Stomach (tissue), 9 donors: ENCODE measurements around the gene PILRB. TPM values are rescaled to one million over a fixed set of nuclear protein-coding genes. Genes with fewer than 3 reads are reported as not detected.

ENCODE experiments used
- DNase-seq, 2 donors: peaks; one replicate each; pipeline versions ENCODE4 v3.0.0 to v3.0.0-alpha.2; 2013 to 2019
- H3K27ac ChIP-seq, 5 donors: fragments of 200-600 bp in 4 of 5; sonication (generic) in 4 of 5; one replicate each; pipeline ENCODE4 v1.5.1; 2013 to 2019; ENCODE audit warnings: mild to moderate bottlenecking in 1 of 5, moderate library complexity in 1 of 5
- H3K27me3 ChIP-seq, 3 donors: fragments of 200-600 bp; sonication (generic); one replicate each; pipeline ENCODE4 v1.5.1; 2017 to 2019; ENCODE audit warnings: mixed run types in 1 of 3
- H3K36me3 ChIP-seq, 4 donors: fragments of 200-600 bp; sonication (generic); 1 replicate in 3 of 4; 2 replicates in 1 of 4; pipeline ENCODE4 v1.5.1; 2016 to 2019
- H3K4me1 ChIP-seq, 4 donors: fragments of 200-600 bp; sonication (generic); one replicate each; pipeline ENCODE4 v1.5.1; 2016 to 2019
- H3K4me3 ChIP-seq, 4 donors: fragments of 200-600 bp; sonication (generic) in 3 of 4; one replicate each; pipeline ENCODE4 v1.5.1; 2016 to 2019; ENCODE audit warnings: mild to moderate bottlenecking in 1 of 4
- H3K9me3 ChIP-seq, 4 donors: fragments of 200-600 bp; sonication (generic); one replicate each; pipeline ENCODE4 v1.5.1; 2016 to 2019
- CTCF ChIP-seq, 7 experiments: fragments of 450-650 bp in 4 of 7; fragments of 200-600 bp in 3 of 7; sonication (generic) in 3 of 7; IDR thresholded peaks; one replicate each; pipeline ENCODE4 v1.5.1; 2016 to 2019; ENCODE audit warnings: antibody characterized with exemption in 7 of 7, control low read depth in 2 of 7, mild to moderate bottlenecking in 1 of 7
- EP300 ChIP-seq: sonication (generic); formaldehyde crosslinking; IDR thresholded peaks from one replicate; pipeline ENCODE4 v1.6.1; 2017; ENCODE audit warnings: antibody characterized with exemption
- POLR2A ChIP-seq, 4 donors: fragments of 450-650 bp; IDR thresholded peaks; one replicate each; pipeline ENCODE4 v1.6.1; 2016; ENCODE audit warnings: antibody characterized with exemption in 4 of 4, control low read depth in 2 of 4, mild to moderate bottlenecking in 1 of 4, moderate library complexity in 1 of 4
- POLR2AphosphoS5 ChIP-seq, 3 donors: sonication (generic); formaldehyde crosslinking; IDR thresholded peaks; one replicate each; pipeline ENCODE4 v1.6.1; 2016; ENCODE audit warnings: antibody characterized with exemption in 3 of 3
- WGBS, 5 donors: extraction: QIAGEN DNeasy Blood & Tissue Kit in 3 of 5; methylation state at CpG; one replicate each; pipeline versions ENCODE4 v1.1.5 to v1.1.7; 2013 to 2018; 5-methylcytosine and 5-hydroxymethylcytosine counted together
- intact Hi-C: fragments of 100-400 bp; cut with DNase I; formaldehyde crosslinking; loops from one replicate; pipeline ENCODE4 v1.15.1; 2023; ENCODE audit warnings: low total_unique reads
- polyA plus RNA-seq, 3 donors: library from polyadenylated mRNA; stranded (reverse); fragments of 200-250 nt; gene quantifications; one replicate each; pipeline ENCODE4 v1.2.3, GENCODE V29; 2013
- small RNA-seq, 4 donors: library from RNA; depleted of rRNA; stranded (forward); fragments of <200 nt; gene quantifications; one replicate each; pipeline ENCODE3, GENCODE V24; 2016
- total RNA-seq, 5 donors: library from RNA; depleted of rRNA; stranded (reverse); fragments of >200 nt; gene quantifications; one replicate each; pipeline versions ENCODE4 v1.1.0 to v1.2.3, GENCODE V29; 2014 to 2016
- donor health status: healthy with polysubstance abuse.
- donor health status: Bipolar disorder and iron deficiency.
- donor health status: healthy.

The PILRB gene
- total and polyA plus RNA-seq, 8 donors, result 16.8 to 141 (median 60.3) TPM

GRCh38 chr7:100413889-100414288 lies 56.0 kb downstream of the PILRB start:
- Histone ChIP-seq H3K9me3 (no peaks in the 10 kb centered on the region), H3K27me3 (no peaks in the 10 kb centered on the region), H3K4me3 (no peak overlapping the region), H3K27ac (no peak overlapping the region), H3K36me3 (peaks cover 0 to 3% (median 0%) of the 10 kb centered on the region in 4 donors), H3K4me1 (no peaks in the 10 kb centered on the region)
- 76 to 83% (median 77%) methylated on average over 1 of the region's 1 CpG for WGBS, 5 donors
- intact Hi-C loops, result loop anchor here (10.0 kb wide), 1 partner anchor 59 kb away; the partner anchor contains the start of gene PILRB
- no peak for DNase-seq
- no peak for TF ChIP-seq POLR2A (IDR thresholded peaks at IDR 0.05)
- no peak for TF ChIP-seq EP300
- TF ChIP-seq CTCF (IDR thresholded peaks at IDR 0.05), result no peak
- no peak for TF ChIP-seq POLR2AphosphoS5 (IDR thresholded peaks at IDR 0.05)

DNA sequence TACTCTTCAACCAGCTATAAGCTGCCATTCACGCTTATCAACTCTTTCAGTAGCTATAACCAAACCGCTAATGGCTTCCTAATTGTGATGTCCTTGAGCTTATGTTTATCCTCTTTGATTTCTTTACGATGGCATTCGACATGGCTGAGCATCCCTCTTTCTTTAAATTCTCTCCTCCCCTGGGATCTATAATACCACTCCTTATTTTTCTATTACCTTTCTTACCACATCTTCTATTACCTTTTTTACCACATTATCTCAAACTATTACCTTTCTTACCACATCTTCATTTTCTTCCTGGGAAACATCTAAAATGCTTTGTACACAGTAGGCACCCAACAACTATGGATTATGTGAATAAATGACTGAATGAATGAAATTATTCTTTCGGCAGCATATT lies 57.5 kb downstream of the PILRB start:
- Histone ChIP-seq H3K9me3 (no peaks in the 10 kb centered on the region), H3K27ac (no peak overlapping the region), H3K4me1 (no peaks in the 10 kb centered on the region), H3K4me3 (no peak overlapping the region), H3K36me3 (peaks cover 0 to 3% (median 0%) of the 10 kb centered on the region in 4 donors), H3K27me3 (no peaks in the 10 kb centered on the region)
- no peak for DNase-seq
- intact Hi-C loops, result loop anchor here (10.0 kb wide), 1 partner anchor 61 kb away; the partner anchor contains the start of gene PILRB
- WGBS, 5 donors, result 86 to 94% (median 93%) methylated on average over 5 of the region's 5 CpGs
- no peak for TF ChIP-seq POLR2A (IDR thresholded peaks at IDR 0.05)
- TF ChIP-seq EP300, result no peak
- no peak for TF ChIP-seq CTCF (IDR thresholded peaks at IDR 0.05)
- no peak for TF ChIP-seq POLR2AphosphoS5 (IDR thresholded peaks at IDR 0.05)

Small RNA genes lying within 50 kb of the gene (small RNA-seq; reads per million reads assigned to genes)
- gene RF00019, result 0 reads per million in 4 donors

Other genes starting within 250 kb of the PILRB start
- 100 to 1,000 TPM in 1 of 5 donors, 10 to 100 TPM in 4; 15.4 to 106 (median 33.8) TPM for gene TAF6, start 238.8 kb upstream of the PILRB start, total RNA-seq
- 10 to 100 TPM; 22.0 to 29.8 (median 24.8) TPM for gene TAF6, start 238.8 kb upstream of the PILRB start, polyA plus RNA-seq
- 10 to 100 TPM in 2 of 5 donors, 1 to 10 TPM in 1, under 1 TPM in 2; 0.45 to 10.6 (median 7.1) TPM for gene CNPY4, start 238.5 kb upstream of the PILRB start, total RNA-seq
- 1 to 10 TPM; 5.7 to 6.3 (median 5.8) TPM for gene CNPY4, start 238.5 kb upstream of the PILRB start, polyA plus RNA-seq
- gene MBLAC1, start 231.2 kb upstream of the PILRB start, total RNA-seq, result 1 to 10 TPM in 2 of 5 donors, not detected in 3; 1.3 to 6.1 TPM
- gene MBLAC1, start 231.2 kb upstream of the PILRB start, polyA plus RNA-seq, result 1 to 10 TPM; 1.3 to 4.2 (median 1.7) TPM
- gene LAMTOR4, start 209.2 kb upstream of the PILRB start, total RNA-seq, result 100 to 1,000 TPM in 3 of 5 donors, 10 to 100 TPM in 2; 26.3 to 889 (median 159) TPM
- 100 to 1,000 TPM; 307 to 476 (median 334) TPM for gene LAMTOR4, start 209.2 kb upstream of the PILRB start, polyA plus RNA-seq
- gene TRAPPC14, start 199.4 kb upstream of the PILRB start, total RNA-seq, result 10 to 100 TPM; 16.2 to 33.3 (median 28.6) TPM
- gene TRAPPC14, start 199.4 kb upstream of the PILRB start, polyA plus RNA-seq, result 10 to 100 TPM; 10.7 to 17.2 (median 11.4) TPM
- 1 to 10 TPM in 2 of 5 donors, not detected in 3; 1.5 to 1.6 TPM for gene GAL3ST4, start 189.5 kb upstream of the PILRB start, total RNA-seq
- gene GAL3ST4, start 189.5 kb upstream of the PILRB start, polyA plus RNA-seq, result 1 to 10 TPM; 1.7 to 2.4 (median 2.1) TPM
- 1 to 10 TPM in 3 of 5 donors, under 1 TPM in 1, not detected in 1; 0.92 to 4.9 (median 2.6) TPM for gene GPC2, start 180.7 kb upstream of the PILRB start, total RNA-seq
- gene GPC2, start 180.7 kb upstream of the PILRB start, polyA plus RNA-seq, result under 1 TPM in 2 of 3 donors, not detected in 1; 0.12 to 0.48 TPM
- gene STAG3, start 180.2 kb upstream of the PILRB start, total RNA-seq, result under 1 TPM in 1 of 5 donors, not detected in 4; 0.92 TPM
- 1 to 10 TPM in 2 of 3 donors, under 1 TPM in 1; 0.50 to 8.8 (median 1.5) TPM for gene STAG3, start 180.2 kb upstream of the PILRB start, polyA plus RNA-seq
- 1 to 10 TPM in 4 of 5 donors, not detected in 1; 1.1 to 3.8 (median 1.4) TPM for gene PVRIG, start 138.2 kb upstream of the PILRB start, total RNA-seq
- gene PVRIG, start 138.2 kb upstream of the PILRB start, polyA plus RNA-seq, result 1 to 10 TPM in 1 of 3 donors, under 1 TPM in 2; 0.56 to 1.7 (median 0.95) TPM
- not detected for gene SPDYE3, start 50.4 kb upstream of the PILRB start, total RNA-seq
- gene SPDYE3, start 50.4 kb upstream of the PILRB start, polyA plus RNA-seq, result not detected
- gene PILRA, start 15.4 kb downstream of the PILRB start, total RNA-seq, result 1 to 10 TPM in 2 of 5 donors, not detected in 3; 3.1 to 10.0 TPM
- gene PILRA, start 15.4 kb downstream of the PILRB start, polyA plus RNA-seq, result 1 to 10 TPM; 1.4 to 3.1 (median 1.9) TPM
- gene ZCWPW1, start 70.6 kb downstream of the PILRB start, total RNA-seq, result 10 to 100 TPM in 2 of 5 donors, 1 to 10 TPM in 1, under 1 TPM in 1, not detected in 1; 0.89 to 44.3 (median 10.9) TPM
- 10 to 100 TPM in 1 of 3 donors, 1 to 10 TPM in 2; 4.9 to 11.7 (median 5.2) TPM for gene ZCWPW1, start 70.6 kb downstream of the PILRB start, polyA plus RNA-seq
- gene MEPCE, start 71.7 kb downstream of the PILRB start, total RNA-seq, result 100 to 1,000 TPM in 1 of 5 donors, 10 to 100 TPM in 4; 14.1 to 117 (median 28.1) TPM
- gene MEPCE, start 71.7 kb downstream of the PILRB start, polyA plus RNA-seq, result 10 to 100 TPM; 17.4 to 21.4 (median 20.0) TPM
- 100 to 1,000 TPM in 1 of 5 donors, 10 to 100 TPM in 1, 1 to 10 TPM in 2, not detected in 1; 6.2 to 226 (median 38.9) TPM for gene PPP1R35, start 78.4 kb downstream of the PILRB start, total RNA-seq
- gene PPP1R35, start 78.4 kb downstream of the PILRB start, polyA plus RNA-seq, result 10 to 100 TPM; 29.5 to 78.0 (median 39.5) TPM
- 1 to 10 TPM in 1 of 5 donors, not detected in 4; 2.3 TPM for gene SPACDR, start 106.1 kb downstream of the PILRB start, total RNA-seq
- 1 to 10 TPM in 1 of 3 donors, under 1 TPM in 1, not detected in 1; 0.65 to 1.1 TPM for gene SPACDR, start 106.1 kb downstream of the PILRB start, polyA plus RNA-seq
- 100 to 1,000 TPM in 1 of 5 donors, 10 to 100 TPM in 3, 1 to 10 TPM in 1; 9.4 to 120 (median 28.0) TPM for gene TSC22D4, start 121.1 kb downstream of the PILRB start, total RNA-seq
- 10 to 100 TPM; 25.1 to 44.8 (median 35.0) TPM for gene TSC22D4, start 121.1 kb downstream of the PILRB start, polyA plus RNA-seq
- gene NYAP1, start 125.8 kb downstream of the PILRB start, total RNA-seq, result under 1 TPM in 1 of 5 donors, not detected in 4; 0.73 TPM
- gene NYAP1, start 125.8 kb downstream of the PILRB start, polyA plus RNA-seq, result under 1 TPM in 2 of 3 donors, not detected in 1; 0.48 to 0.75 TPM
- gene AGFG2, start 181.1 kb downstream of the PILRB start, total RNA-seq, result 100 to 1,000 TPM in 1 of 5 donors, 10 to 100 TPM in 3, 1 to 10 TPM in 1; 8.4 to 154 (median 16.4) TPM
- gene AGFG2, start 181.1 kb downstream of the PILRB start, polyA plus RNA-seq, result 10 to 100 TPM in 2 of 3 donors, 1 to 10 TPM in 1; 7.9 to 11.0 (median 10.2) TPM
- 1 to 10 TPM in 1 of 5 donors, under 1 TPM in 1, not detected in 3; 0.92 to 1.8 TPM for gene SAP25, start 215.8 kb downstream of the PILRB start, total RNA-seq
- 1 to 10 TPM; 1.4 to 4.7 (median 2.3) TPM for gene SAP25, start 215.8 kb downstream of the PILRB start, polyA plus RNA-seq
- gene LRCH4, start 228.0 kb downstream of the PILRB start, total RNA-seq, result 100 to 1,000 TPM in 3 of 5 donors, 10 to 100 TPM in 2; 23.7 to 263 (median 154) TPM
- gene LRCH4, start 228.0 kb downstream of the PILRB start, polyA plus RNA-seq, result 10 to 100 TPM; 23.5 to 39.5 (median 26.0) TPM
- gene FBXO24, start 228.2 kb downstream of the PILRB start, total RNA-seq, result under 1 TPM in 3 of 5 donors, not detected in 2; 0.37 to 0.45 (median 0.43) TPM
- gene FBXO24, start 228.2 kb downstream of the PILRB start, polyA plus RNA-seq, result under 1 TPM in 2 of 3 donors, not detected in 1; 0.44 to 0.88 TPM
- gene PCOLCE, start 244.2 kb downstream of the PILRB start, total RNA-seq, result 100 to 1,000 TPM in 1 of 5 donors, 10 to 100 TPM in 4; 15.8 to 129 (median 37.8) TPM
- gene PCOLCE, start 244.2 kb downstream of the PILRB start, polyA plus RNA-seq, result 10 to 100 TPM; 15.6 to 25.0 (median 18.6) TPM